Measurements from ENCODE around the gene UFC1. TPM values are rescaled to one million over a fixed set of nuclear protein-coding genes. Genes with fewer than 3 reads are reported as not detected.
A peak's percentile ranks its signal among the peaks of the same experiment; 100 is the strongest.

UFC1 gene
- total and polyA plus RNA-seq, 8 donors, result 59.5 to 107 (median 76.0) TPM

DNA sequence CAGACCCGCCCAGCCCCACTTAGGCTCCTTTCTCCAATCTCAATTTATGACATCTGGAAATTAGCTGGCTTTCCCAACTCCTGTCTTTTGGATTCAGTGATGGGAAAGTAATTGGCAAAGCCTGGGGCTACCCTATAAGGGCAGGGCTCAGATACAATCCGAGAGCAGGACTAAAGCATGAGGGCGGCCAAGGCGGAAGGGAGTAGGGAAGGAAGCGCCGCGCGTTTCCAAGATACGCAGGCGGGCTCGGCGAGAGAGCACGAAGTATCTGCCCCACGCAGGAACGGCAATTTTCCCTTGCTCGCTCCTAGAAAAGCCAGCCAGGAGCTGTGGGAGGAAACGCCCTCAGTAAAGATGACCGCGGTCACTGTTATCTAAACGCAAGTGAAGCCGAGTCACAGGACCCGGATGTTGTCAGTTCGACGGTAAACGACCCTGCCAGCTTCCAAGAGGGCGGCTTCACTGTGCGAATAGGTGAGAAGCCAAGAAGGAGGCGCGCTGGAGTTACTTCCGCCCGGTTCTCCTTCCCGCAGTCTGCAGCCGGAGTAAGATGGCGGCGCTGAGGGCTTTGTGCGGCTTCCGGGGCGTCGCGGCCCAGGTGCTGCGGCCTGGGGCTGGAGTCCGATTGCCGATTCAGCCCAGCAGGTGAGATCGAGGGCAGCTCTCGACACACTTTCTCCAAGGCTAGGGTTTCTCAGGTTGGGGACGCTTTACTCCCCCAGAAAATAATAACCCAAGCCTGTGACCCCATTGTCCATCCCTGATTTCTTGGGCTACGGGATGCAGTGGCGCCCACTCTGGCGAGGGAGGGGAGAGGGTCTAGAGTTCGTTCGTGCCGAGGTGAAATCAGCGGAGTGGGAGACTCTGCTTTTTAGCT lies 48.3 kb downstream of the UFC1 start, which contains the start of gene NDUFS2:
Gene NDUFS2 (plus strand): TSS at position 532 of the 877 bp plus-strand sequence. CDS start 19 bp downstream, at position 551.
- WGBS, 2 donors, result 2 to 3% methylated on average over 53 of the region's 53 CpGs
- peak within 1 kb of the TSS; percentile 80 to 96 (median 88) for H3K27ac ChIP-seq
- FAIRE-seq (peak; percentile 76), ATAC-seq (peak; percentile 94 to 98 (median 96)), DNase-seq (peak; percentile 90 to 99 (median 98))
- peaks cover 8 to 11% (median 9%) of the 10 kb centered on the region in 3 donors for H3K4me1 ChIP-seq
- H3K4me3 ChIP-seq, result peak within 1 kb of the TSS; percentile 58 to 70 (median 66)
- intact Hi-C loops (cut with DNase I), result no loop called here
- no peak for TF ChIP-seq CTCF (IDR thresholded peaks at IDR 0.05)
- no peaks in the 10 kb centered on the region for H3K27me3 ChIP-seq
- peaks cover 0 to 2% (median 0%) of the 10 kb centered on the region in 3 donors for H3K36me3 ChIP-seq
- no peaks in the 10 kb centered on the region for H3K9me3 ChIP-seq

DNA sequence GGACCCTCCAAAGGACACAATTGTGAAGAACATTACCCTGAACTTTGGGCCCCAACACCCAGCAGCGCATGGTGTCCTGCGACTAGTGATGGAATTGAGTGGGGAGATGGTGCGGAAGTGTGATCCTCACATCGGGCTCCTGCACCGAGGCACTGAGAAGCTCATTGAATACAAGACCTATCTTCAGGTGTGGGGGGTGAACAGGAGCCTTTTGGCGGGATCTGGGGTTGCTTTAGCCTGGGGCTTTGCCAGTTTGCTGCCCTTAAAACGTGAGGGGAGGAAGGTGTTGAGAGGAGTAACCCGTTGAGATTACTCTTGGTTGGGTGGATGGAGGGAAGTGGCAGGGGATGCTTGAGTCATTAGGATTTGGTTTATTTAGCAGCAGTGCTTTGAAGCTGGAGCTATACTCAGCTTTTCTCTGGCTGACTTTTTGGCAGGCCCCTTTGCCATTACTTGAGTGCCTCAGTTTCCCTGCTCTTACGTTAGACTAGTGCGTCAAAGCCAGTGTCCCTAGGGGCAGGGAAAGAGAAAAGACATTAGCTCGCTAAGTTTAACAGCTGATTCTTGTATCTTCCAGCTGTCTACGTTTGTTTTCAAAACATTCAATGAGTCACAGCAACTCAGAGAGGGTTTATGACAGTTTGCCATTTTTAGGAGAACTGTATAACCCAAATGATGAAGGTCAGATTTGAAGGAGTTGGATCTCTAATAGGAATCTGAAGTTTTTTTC lies 52.8 kb downstream of the UFC1 start:
- Histone ChIP-seq H3K36me3 (peaks cover 0 to 32% (median 5%) of the 10 kb centered on the region in 3 donors), H3K4me1 (peaks cover 5 to 9% (median 8%) of the 10 kb centered on the region in 3 donors), H3K27ac (peak overlapping the region in 2 of 4 donors; percentile 29 to 32), H3K27me3 (no peaks in the 10 kb centered on the region), H3K9me3 (no peaks in the 10 kb centered on the region), H3K4me3 (no peak overlapping the region)
- no peak for TF ChIP-seq CTCF (IDR thresholded peaks at IDR 0.05)
- DNase-seq, result no peak
- WGBS, 2 donors, result 83 to 90% methylated on average over 12 of the region's 12 CpGs
- no peak for FAIRE-seq
- ATAC-seq, result no peak
- intact Hi-C loops (cut with DNase I), result no loop called here

- no peak for DNase-seq
- no peaks in the 10 kb centered on the region for H3K27me3 ChIP-seq
- FAIRE-seq, result no peak
- WGBS, 2 donors, result 81 to 86% methylated on average over 8 of the region's 8 CpGs
- H3K36me3 ChIP-seq, result peaks cover 0 to 38% (median 6%) of the 10 kb centered on the region in 3 donors
- intact Hi-C loops (cut with DNase I), result no loop called here
- no peak for ATAC-seq
- no peak for TF ChIP-seq CTCF (IDR thresholded peaks at IDR 0.05)
- no peaks in the 10 kb centered on the region for H3K9me3 ChIP-seq
- H3K4me3 ChIP-seq, result no peak overlapping the region
- H3K4me1 ChIP-seq, result peaks cover 5 to 9% (median 8%) of the 10 kb centered on the region in 3 donors
- H3K27ac ChIP-seq, result peak overlapping the region in 2 of 4 donors; percentile 10 to 32
Observed at GRCh38 chr1:161207173-161207572, 53.4 kb downstream of the UFC1 start.

Other genes starting within 250 kb of the UFC1 start
- not detected for gene ITLN2, start 199.2 kb upstream of the UFC1 start, total RNA-seq
- gene ITLN2, start 199.2 kb upstream of the UFC1 start, polyA plus RNA-seq, result under 1 TPM in 1 of 2 donors, not detected in 1; 0.19 TPM
- 10 to 100 TPM; 30.0 to 59.5 (median 38.2) TPM for gene F11R, start 132.8 kb upstream of the UFC1 start, total RNA-seq
- gene F11R, start 132.8 kb upstream of the UFC1 start, polyA plus RNA-seq, result 10 to 100 TPM; 22.7 to 23.6 TPM
- gene TSTD1, start 115.0 kb upstream of the UFC1 start, total RNA-seq, result 10 to 100 TPM; 24.8 to 43.8 (median 32.1) TPM
- gene TSTD1, start 115.0 kb upstream of the UFC1 start, polyA plus RNA-seq, result 100 to 1,000 TPM in 1 of 2 donors, 10 to 100 TPM in 1; 69.0 to 131 TPM
- gene USF1, start 108.0 kb upstream of the UFC1 start, total RNA-seq, result 10 to 100 TPM; 15.8 to 33.2 (median 21.7) TPM
- 100 to 1,000 TPM in 1 of 2 donors, 10 to 100 TPM in 1; 89.4 to 118 TPM for gene USF1, start 108.0 kb upstream of the UFC1 start, polyA plus RNA-seq
- gene ARHGAP30, start 84.1 kb upstream of the UFC1 start, total RNA-seq, result 1 to 10 TPM in 4 of 6 donors, under 1 TPM in 2; 0.43 to 9.1 (median 1.9) TPM
- 1 to 10 TPM in 1 of 2 donors, under 1 TPM in 1; 0.70 to 2.0 TPM for gene ARHGAP30, start 84.1 kb upstream of the UFC1 start, polyA plus RNA-seq
- 1 to 10 TPM; 1.7 to 9.3 (median 3.5) TPM for gene NECTIN4, start 64.4 kb upstream of the UFC1 start, total RNA-seq
- gene NECTIN4, start 64.4 kb upstream of the UFC1 start, polyA plus RNA-seq, result 1 to 10 TPM; 2.1 to 2.7 TPM
- 1 to 10 TPM; 3.2 to 7.9 (median 6.2) TPM for gene KLHDC9, start 55.6 kb upstream of the UFC1 start, total RNA-seq
- 10 to 100 TPM in 1 of 2 donors, 1 to 10 TPM in 1; 8.6 to 19.3 TPM for gene KLHDC9, start 55.6 kb upstream of the UFC1 start, polyA plus RNA-seq
- 10 to 100 TPM in 5 of 6 donors, 1 to 10 TPM in 1; 9.8 to 24.8 (median 18.0) TPM for gene PFDN2, start 35.9 kb upstream of the UFC1 start, total RNA-seq
- 10 to 100 TPM; 63.8 to 91.6 TPM for gene PFDN2, start 35.9 kb upstream of the UFC1 start, polyA plus RNA-seq
- 10 to 100 TPM; 17.9 to 25.1 (median 19.9) TPM for gene NIT1, start 35.9 kb upstream of the UFC1 start, total RNA-seq
- 10 to 100 TPM; 27.7 to 48.4 TPM for gene NIT1, start 35.9 kb upstream of the UFC1 start, polyA plus RNA-seq
- 10 to 100 TPM; 12.4 to 20.8 (median 15.6) TPM for gene DEDD, start 21.3 kb upstream of the UFC1 start, total RNA-seq
- 10 to 100 TPM; 11.1 to 19.7 TPM for gene DEDD, start 21.3 kb upstream of the UFC1 start, polyA plus RNA-seq
- gene USP21, start 5.5 kb downstream of the UFC1 start, total RNA-seq, result 10 to 100 TPM in 3 of 6 donors, 1 to 10 TPM in 3; 7.9 to 18.4 (median 9.5) TPM
- gene USP21, start 5.5 kb downstream of the UFC1 start, polyA plus RNA-seq, result 10 to 100 TPM; 21.1 to 25.3 TPM
- gene PPOX, start 12.4 kb downstream of the UFC1 start, total RNA-seq, result 10 to 100 TPM in 3 of 6 donors, 1 to 10 TPM in 3; 7.4 to 14.3 (median 10.2) TPM
- 10 to 100 TPM; 42.0 to 56.4 TPM for gene PPOX, start 12.4 kb downstream of the UFC1 start, polyA plus RNA-seq
- 10 to 100 TPM; 14.8 to 22.0 (median 19.0) TPM for gene B4GALT3, start 23.5 kb downstream of the UFC1 start, total RNA-seq
- 10 to 100 TPM; 29.7 to 35.6 TPM for gene B4GALT3, start 23.5 kb downstream of the UFC1 start, polyA plus RNA-seq
- gene ADAMTS4, start 45.1 kb downstream of the UFC1 start, total RNA-seq, result 1 to 10 TPM; 2.7 to 6.6 (median 4.8) TPM
- gene ADAMTS4, start 45.1 kb downstream of the UFC1 start, polyA plus RNA-seq, result 1 to 10 TPM; 3.7 to 3.9 TPM
- 10 to 100 TPM; 26.7 to 44.4 (median 31.1) TPM for gene NDUFS2, start 48.4 kb downstream of the UFC1 start, total RNA-seq
- 10 to 100 TPM; 29.3 to 56.8 TPM for gene NDUFS2, start 48.4 kb downstream of the UFC1 start, polyA plus RNA-seq
- 10 to 100 TPM in 3 of 6 donors, 1 to 10 TPM in 3; 1.3 to 25.0 (median 6.5) TPM for gene FCER1G, start 61.3 kb downstream of the UFC1 start, total RNA-seq
- gene FCER1G, start 61.3 kb downstream of the UFC1 start, polyA plus RNA-seq, result 10 to 100 TPM; 12.8 to 16.2 TPM
- gene APOA2, start 69.7 kb downstream of the UFC1 start, total RNA-seq, result 1 to 10 TPM in 1 of 6 donors, not detected in 5; 3.2 TPM
- not detected for gene APOA2, start 69.7 kb downstream of the UFC1 start, polyA plus RNA-seq
- 1 to 10 TPM; 1.4 to 5.6 (median 2.6) TPM for gene TOMM40L, start 72.1 kb downstream of the UFC1 start, total RNA-seq
- 1 to 10 TPM; 3.3 to 4.3 TPM for gene TOMM40L, start 72.1 kb downstream of the UFC1 start, polyA plus RNA-seq
- gene NR1I3, start 84.2 kb downstream of the UFC1 start, total RNA-seq, result not detected
- gene NR1I3, start 84.2 kb downstream of the UFC1 start, polyA plus RNA-seq, result under 1 TPM in 1 of 2 donors, not detected in 1; 0.15 TPM
- gene PCP4L1, start 104.8 kb downstream of the UFC1 start, total RNA-seq, result under 1 TPM in 3 of 6 donors, not detected in 3; 0.08 to 0.23 (median 0.13) TPM
- gene PCP4L1, start 104.8 kb downstream of the UFC1 start, polyA plus RNA-seq, result under 1 TPM in 1 of 2 donors, not detected in 1; 0.15 TPM
- 1 to 10 TPM in 4 of 6 donors, under 1 TPM in 2; 0.51 to 2.1 (median 1.4) TPM for gene MPZ, start 156.0 kb downstream of the UFC1 start, total RNA-seq
- gene MPZ, start 156.0 kb downstream of the UFC1 start, polyA plus RNA-seq, result 1 to 10 TPM; 1.3 to 2.8 TPM
- gene SDHC, start 160.4 kb downstream of the UFC1 start, total RNA-seq, result 10 to 100 TPM; 38.7 to 91.4 (median 58.8) TPM
- 10 to 100 TPM; 18.2 to 64.6 TPM for gene SDHC, start 160.4 kb downstream of the UFC1 start, polyA plus RNA-seq
- gene CFAP126, start 213.9 kb downstream of the UFC1 start, total RNA-seq, result under 1 TPM in 1 of 6 donors, not detected in 5; 0.47 TPM
- gene CFAP126, start 213.9 kb downstream of the UFC1 start, polyA plus RNA-seq, result under 1 TPM; 0.34 to 0.87 TPM

Data from pancreas (tissue), 10 donors.